GM12878 (cell line): ENCODE data around the gene TREH. TPM values are rescaled to one million over a fixed set of nuclear protein-coding genes. Genes with fewer than 3 reads are reported as not detected.

Experiments used
- ATAC-seq: fragments of 200-7000 bp; cut with Tn5 transposase; 3 replicates; pipeline ENCODE4 v1.9.1; 2020; ENCODE audit warnings: mild to moderate bottlenecking, moderate library complexity
- BruUV-seq: library from RNA; stranded (reverse); fragments of 400-500 nt; replicated peaks from 2 replicates; lab custom pipeline; 2021; lab: Mats Ljungman, UMichigan
- CTCF ChIA-PET: fragments of 300-600 bp; sonication (Branson Sonifier 250); formaldehyde crosslinking; extraction: SDS; loops from one replicate; lab custom pipeline; 2021; ENCODE audit warnings: inconsistent platforms; lab: Yijun Ruan, JAX
- POLR2A ChIA-PET: fragments of 350-600 bp; formaldehyde crosslinking; extraction: SDS; loops from one replicate; lab custom pipeline; 2021; ENCODE audit warnings: inconsistent platforms; lab: Charles Lee
- RAD21 ChIA-PET: fragments of 300-600 bp; sonication (Branson Sonifier 250); formaldehyde crosslinking; loops from one replicate; lab custom pipeline; 2023; ENCODE audit warnings: antibody characterized with exemption; ENCODE audit not compliant: unreplicated experiment; lab: Charles Lee
- SMC1A ChIA-PET: fragments of 300-600 bp; sonication (Branson Sonifier 250); formaldehyde crosslinking; loops from one replicate; lab custom pipeline; 2023; ENCODE audit not compliant: unreplicated experiment, uncharacterized antibody; lab: Charles Lee
- DNase-seq: peaks from one replicate; pipeline ENCODE4 v3.0.0-alpha.2; 2011; ENCODE audit warnings: low read depth, low spot score
- FAIRE-seq: peaks from 3 replicates; lab custom pipeline; 2011; peaks lifted over from hg19 to GRCh38; lab: Jason Lieb, UNC
- H2AFZ ChIP-seq: 2 replicates; pipeline ENCODE4 v1.6.0; 2011; ENCODE audit warnings: low read depth, low read length, control low read depth; ENCODE audit not compliant: control insufficient read depth
- H3K27ac ChIP-seq: 2 replicates; pipeline ENCODE4 v1.5.1; 2011; ENCODE audit warnings: control low read depth; ENCODE audit not compliant: control insufficient read depth, insufficient read depth
- H3K27me3 ChIP-seq, 2 experiments: replicated peaks in 1 of 2; 2 replicates each; pipeline versions ENCODE4 v1.6.0 to v1.6.1; 2011; ENCODE audit warnings: low read length in 1 of 2; ENCODE audit not compliant: control insufficient read depth in 2 of 2, insufficient read depth in 2 of 2
- H3K36me3 ChIP-seq, 2 experiments: 2 replicates each; pipeline ENCODE4 v1.5.1; 2011; ENCODE audit warnings: low read length in 1 of 2; ENCODE audit not compliant: control insufficient read depth in 2 of 2, insufficient read depth in 2 of 2
- H3K4me1 ChIP-seq: 2 replicates; pipeline ENCODE4 v1.6.1; 2011; ENCODE audit warnings: mild to moderate bottlenecking, low read length, moderate library complexity, mixed read lengths; ENCODE audit not compliant: control insufficient read depth, insufficient read depth
- H3K4me2 ChIP-seq: 2 replicates; pipeline ENCODE4 v1.6.0; 2011; ENCODE audit warnings: control low read depth; ENCODE audit not compliant: control insufficient read depth, insufficient read depth
- H3K4me3 ChIP-seq: fragments of 200-600 bp; sonication (generic); 2 replicates; pipeline ENCODE4 v1.5.1; 2016
- H3K79me2 ChIP-seq: 2 replicates; pipeline ENCODE4 v1.6.0; 2011; ENCODE audit warnings: low read length; ENCODE audit not compliant: control insufficient read depth, insufficient read depth
- H3K9ac ChIP-seq: 2 replicates; pipeline ENCODE4 v1.8.0; 2011; ENCODE audit warnings: low read length, control low read depth, mixed read lengths; ENCODE audit not compliant: control insufficient read depth, insufficient read depth
- H3K9me3 ChIP-seq: replicated peaks from 3 replicates; pipeline ENCODE4 v1.5.1; 2011; ENCODE audit warnings: mild to moderate bottlenecking, low read length; ENCODE audit not compliant: control insufficient read depth, insufficient read depth
- H4K20me1 ChIP-seq: 2 replicates; pipeline ENCODE4 v1.6.0; 2011; ENCODE audit not compliant: control insufficient read depth, insufficient read depth
- ATF7 ChIP-seq: fragments of 450-650 bp; IDR thresholded peaks from 2 replicates; pipeline ENCODE4 v1.6.1; 2016; ENCODE audit warnings: low read depth, mild to moderate bottlenecking
- BACH1 ChIP-seq: fragments of 450-650 bp; IDR thresholded peaks from 2 replicates; pipeline ENCODE4 v1.6.1; 2017; ENCODE audit warnings: mild to moderate bottlenecking, borderline replicate concordance
- BHLHE40 ChIP-seq, 2 experiments: fragments of 450-650 bp in 1 of 2; IDR thresholded peaks; 2 replicates each; pipeline ENCODE4 v1.6.1; 2011 to 2017; ENCODE audit warnings: low read depth in 2 of 2, borderline replicate concordance in 1 of 2, improper control_type of control experiment in 1 of 2, low read length in 1 of 2, mild to moderate bottlenecking in 1 of 2
- CBFB ChIP-seq: IDR thresholded peaks from 2 replicates; pipeline ENCODE4 v1.6.1; 2016; ENCODE audit warnings: antibody characterized with exemption, low read depth
- CEBPB ChIP-seq, 2 experiments: fragments of 150-350 bp in 1 of 2; IDR thresholded peaks; 2 replicates each; pipeline ENCODE4 v1.6.1; 2012 to 2014; ENCODE audit warnings: low read depth in 2 of 2, low read length in 2 of 2, borderline replicate concordance in 1 of 2, inconsistent platforms in 1 of 2
- CHD4 ChIP-seq: fragments of 200-600 bp; sonication (generic); IDR thresholded peaks from 2 replicates; pipeline ENCODE4 v1.6.1; 2016; ENCODE audit warnings: mild to moderate bottlenecking
- CTCF ChIP-seq, 3 experiments: IDR thresholded peaks in 2 of 3; conservative IDR thresholded peaks in 1 of 3; 2 replicates each; pipeline ENCODE4 v1.5.1; 2011; ENCODE audit warnings: low read depth in 3 of 3, low read length in 3 of 3, mild to moderate bottlenecking in 3 of 3, control low read depth in 2 of 3, moderate library complexity in 2 of 3, inconsistent platforms in 1 of 3, mixed read lengths in 1 of 3; ENCODE audit not compliant: control insufficient read depth in 2 of 3, insufficient read depth in 1 of 3; ENCODE audit errors: extremely low read depth in 1 of 3
- GABPA ChIP-seq: IDR thresholded peaks from 2 replicates; pipeline ENCODE4 v1.6.1; 2014; ENCODE audit warnings: antibody characterized with exemption, low read depth, mild to moderate bottlenecking, inconsistent platforms
- NR2C1 ChIP-seq: fragments of 450-650 bp; IDR thresholded peaks from 2 replicates; pipeline ENCODE4 v1.6.1; 2017; ENCODE audit warnings: antibody characterized with exemption, mild to moderate bottlenecking, moderate library complexity
- NRF1 ChIP-seq: conservative IDR thresholded peaks from 2 replicates; pipeline ENCODE4 v1.6.1; 2011; ENCODE audit warnings: mild to moderate bottlenecking, low read depth, low read length, improper control_type of control experiment
- POLR2AphosphoS5 ChIP-seq: IDR thresholded peaks from 2 replicates; pipeline ENCODE4 v1.6.1; 2011; ENCODE audit warnings: mild to moderate bottlenecking, low read length, inconsistent platforms
- RAD51 ChIP-seq: fragments of 450-650 bp; IDR thresholded peaks from 2 replicates; pipeline ENCODE4 v1.6.1; 2016; ENCODE audit warnings: moderate library complexity, mild to moderate bottlenecking, inconsistent platforms
- RB1 ChIP-seq: fragments of 450-650 bp; formaldehyde crosslinking; IDR thresholded peaks from 2 replicates; pipeline ENCODE4 v1.6.1; 2017; ENCODE audit warnings: mild to moderate bottlenecking, borderline replicate concordance
- RBBP5 ChIP-seq: fragments of 200-600 bp; sonication (generic); conservative IDR thresholded peaks from 2 replicates; pipeline ENCODE4 v1.6.1; 2016
- RELB ChIP-seq: fragments of 450-650 bp; IDR thresholded peaks from 2 replicates; pipeline ENCODE4 v1.6.1; 2017; ENCODE audit warnings: low read depth, mild to moderate bottlenecking, moderate library complexity
- SIN3A ChIP-seq: IDR thresholded peaks from 2 replicates; pipeline ENCODE4 v1.6.1; 2012; ENCODE audit warnings: low read depth, low read length, improper control_type of control experiment
- TAF1 ChIP-seq: IDR thresholded peaks from 2 replicates; pipeline ENCODE4 v1.6.1; 2011; ENCODE audit warnings: mild to moderate bottlenecking, low read depth, low read length, borderline replicate concordance
- ZBTB33 ChIP-seq: fragments of 450-650 bp; IDR thresholded peaks from 2 replicates; pipeline ENCODE4 v1.6.1; 2017; ENCODE audit warnings: mild to moderate bottlenecking
- ZNF274 ChIP-seq: IDR thresholded peaks from one replicate; pipeline ENCODE4 v1.8.0; 2011; ENCODE audit not compliant: insufficient read length, insufficient read depth
- WGBS: methylation state at CpG from one replicate; pipeline ENCODE4 v1.1.6; 2016; ENCODE audit warnings: low lambda C conversion rate; ENCODE audit not compliant: insufficient replicate concordance, insufficient coverage; ENCODE audit errors: missing lambda C conversion rate; 5-methylcytosine and 5-hydroxymethylcytosine counted together
- in situ Hi-C: fragments of 300-500 bp; cut with MboI; formaldehyde crosslinking; loops from 9 replicates; pipeline ENCODE4 v1.14.3; 2018; ENCODE audit warnings: mixed read lengths
- intact Hi-C: fragments of 100-400 bp; cut with micrococcal nuclease; formaldehyde crosslinking; loops from one replicate; pipeline ENCODE4 v1.14.2; 2022; ENCODE audit not compliant: unreplicated experiment
- polyA plus RNA-seq, 11 experiments: library from polyadenylated mRNA; depleted of rRNA in 4 of 11; unstranded in 6 of 11; stranded (reverse) in 5 of 11; fragments of >200 nt; fragmentation: Nextera tagmentation in 4 of 11; fragmentation: Illumina TruSeq in 1 of 11; extraction: Ambion mirVana in 4 of 11; extraction: Trizol in 1 of 11; gene quantifications; 1 replicate in 1 of 11; 2 replicates in 10 of 11; pipeline versions ENCODE4 v1.2.1 to v1.2.3, GENCODE V29; 2011 to 2016; ENCODE audit warnings: inconsistent platforms in 2 of 11, missing spikeins in 2 of 11, low read depth in 1 of 11
- total RNA-seq, 4 experiments: library from RNA; depleted of rRNA in 3 of 4; stranded (reverse); fragments of >200 nt in 3 of 4; fragmentation: Illumina TruSeq in 1 of 4; extraction: Trizol in 1 of 4; gene quantifications; 2 replicates each; pipeline versions ENCODE4 v1.2.1 to v1.2.3, GENCODE V29; 2013 to 2021

Gene TREH
- total and polyA plus RNA-seq, 10 of the 15 experiments (the other 5 are each of a cell fraction or from before 2014, with no cell fraction given), result not detected

- H3K27me3 ChIP-seq, result peaks cover 5% of the 10 kb centered on the region in 2 experiments; a peak in 3 of 4 replicates
- SMC1A ChIA-PET, result no interaction called here
- FAIRE-seq, result no peak
- H3K79me2 ChIP-seq, result no peaks in the 10 kb centered on the region
- H3K4me2 ChIP-seq, result no peak overlapping the region
- no peaks in the 10 kb centered on the region for H3K9me3 ChIP-seq
- in situ Hi-C loops (no loop called here), intact Hi-C loops (no loop called here)
- H3K4me1 ChIP-seq, result no peaks in the 10 kb centered on the region
- no peak overlapping the region for H3K27ac ChIP-seq
- no peak for ATAC-seq
- RAD21 ChIA-PET, result no interaction called here
- no peak overlapping the region for H2AFZ ChIP-seq
- H4K20me1 ChIP-seq, result no peaks in the 10 kb centered on the region
- no peak overlapping the region for H3K9ac ChIP-seq
- no TSS peak for BruUV-seq
- POLR2A ChIA-PET, result interaction anchor here (0.6 kb wide), 1 partner anchor 818 kb away, joined by 3 read pairs; no protein-coding TSS in a partner anchor
- WGBS, result 70% methylated on average over 8 of the region's 8 CpGs
- no peaks in the 10 kb centered on the region for H3K36me3 ChIP-seq
- H3K4me3 ChIP-seq, result no peak overlapping the region
- DNase-seq, result no peak
- CTCF ChIA-PET, result interaction anchor here (1.4 kb wide), 1 partner anchor 10 kb away, joined by 5 read pairs; no protein-coding TSS in a partner anchor
- no peak for TF ChIP-seq ZNF274
- TF ChIP-seq RBBP5, result no peak
- TF ChIP-seq RB1, result no peak
- TF ChIP-seq RELB, result no peak
- TF ChIP-seq CEBPB (IDR thresholded peaks at IDR 0.05; ENCODE audit: borderline replicate concordance in 1 of 2, low read depth in 2 of 2, low read length in 2 of 2), result no peak
- TF ChIP-seq RAD51, result no peak
- no peak for TF ChIP-seq NR2C1
- no peak for TF ChIP-seq SIN3A
- TF ChIP-seq ATF7, result no peak
- TF ChIP-seq CBFB, result no peak
- no peak for TF ChIP-seq CTCF (IDR thresholded peaks at IDR 0.05 in 2 of 3, conservative IDR thresholded peaks at IDR 0.05 in 1 of 3; ENCODE audit: control insufficient read depth in 2 of 3, extremely low read depth in 1 of 3, insufficient read depth in 1 of 3, low read depth in 3 of 3, low read length in 3 of 3)
- no peak for TF ChIP-seq TAF1
- no peak for TF ChIP-seq BACH1
- no peak for TF ChIP-seq POLR2AphosphoS5
- TF ChIP-seq BHLHE40 (IDR thresholded peaks at IDR 0.05; ENCODE audit: borderline replicate concordance in 1 of 2, low read depth in 2 of 2, low read length in 1 of 2), result no peak
- TF ChIP-seq ZBTB33, result no peak
- TF ChIP-seq CHD4, result no peak
- no peak for TF ChIP-seq NRF1
- TF ChIP-seq GABPA, result no peak
Observed at GRCh38 chr11:118653684-118654390, 25.6 kb downstream of the TREH start.
